DOHH2 (cell line): ENCODE measurements around the gene RASAL2.
"Not testable (repeated sequence)": the region's sequence is repeated elsewhere in the genome, so short reads cannot be mapped to it uniquely, and the experiment has no call there.

Source experiments
- CTCF ChIP-seq: fragments of 200-600 bp; sonication (generic); IDR thresholded peaks from one replicate; pipeline ENCODE4 v1.5.1; 2014; ENCODE audit warnings: antibody characterized with exemption, mild to moderate bottlenecking, low read depth, low read length; ENCODE audit not compliant: poor library complexity, severe bottlenecking
- EZH2phosphoT487 ChIP-seq: fragments of 200-600 bp; sonication (generic); IDR thresholded peaks from 2 replicates; pipeline ENCODE4 v1.6.1; 2017; ENCODE audit warnings: borderline replicate concordance, mild to moderate bottlenecking, antibody characterized with exemption, low read length, moderate library complexity, mixed read lengths

GRCh38 chr1:178202546-178202945 is 108.6 kb downstream of the RASAL2 start:
- not testable (repeated sequence) for TF ChIP-seq CTCF, EZH2phosphoT487
